ENCODE measurements around the gene CCDC150.
"Not testable (repeated sequence)": the region's sequence is repeated elsewhere in the genome, so short reads cannot be mapped to it uniquely, and the experiment has no call there.

The CCDC150 gene

DNA sequence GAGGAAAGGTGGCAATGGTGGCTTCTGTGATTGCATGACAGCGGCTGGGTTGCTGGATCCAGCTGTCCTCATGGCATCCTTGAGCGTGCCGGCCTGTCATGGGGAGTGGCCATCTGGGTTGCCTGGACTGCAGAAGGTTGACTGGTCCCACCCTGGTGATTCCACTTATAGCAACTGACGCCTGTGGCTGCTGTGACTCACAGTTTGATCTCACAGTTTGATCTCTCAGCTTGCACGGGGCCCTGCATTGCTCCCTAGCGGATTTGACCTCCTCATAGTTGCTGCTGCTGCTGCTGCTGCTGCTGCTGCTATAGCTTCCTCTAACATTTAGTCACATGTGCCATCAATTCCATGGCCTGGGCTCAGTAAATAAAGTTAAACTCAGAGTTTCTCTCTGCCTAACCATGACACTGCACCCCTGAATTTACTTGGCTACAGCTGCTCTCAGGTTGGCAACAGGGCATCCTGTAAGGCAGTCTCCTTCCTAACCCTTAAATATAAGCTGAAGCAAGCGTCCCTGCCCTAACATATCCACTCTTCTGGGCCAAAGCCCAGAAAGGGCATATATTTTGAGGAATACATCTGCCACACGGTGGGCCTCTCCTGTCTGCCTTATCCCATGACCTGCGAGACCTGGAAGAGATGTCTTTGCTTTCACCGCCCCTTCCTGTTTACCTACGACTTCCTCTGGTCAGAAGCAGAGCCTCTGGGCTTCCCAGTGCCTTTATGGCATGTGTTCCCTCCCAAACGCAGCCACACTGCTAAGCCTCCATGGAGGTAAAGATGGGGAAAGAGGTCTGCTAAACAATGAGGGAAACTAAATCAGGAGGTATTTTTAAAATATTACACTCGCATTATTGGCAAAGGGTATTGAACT is 37.8 kb upstream of the CCDC150 start:
- DNase-seq (ENCODE audit: insufficient read length) (no peak), FAIRE-seq (no peak)
- TF ChIP-seq POLR2A (IDR thresholded peaks at IDR 0.05; ENCODE audit: low read depth, low read length) = no peak
- no peak for TF ChIP-seq TAF1 (IDR thresholded peaks at IDR 0.05; ENCODE audit: borderline replicate concordance, low read depth, low read length)
- no peak for TF ChIP-seq POLR2AphosphoS5 (IDR thresholded peaks at IDR 0.05; ENCODE audit: low read depth, low read length)

- TF ChIP-seq TAF1 (IDR thresholded peaks at IDR 0.05; ENCODE audit: borderline replicate concordance, low read depth, low read length) = no peak
- TF ChIP-seq POLR2A (IDR thresholded peaks at IDR 0.05; ENCODE audit: low read depth, low read length) = no peak
- TF ChIP-seq POLR2AphosphoS5 (IDR thresholded peaks at IDR 0.05; ENCODE audit: low read depth, low read length) = no peak
- DNase-seq (ENCODE audit: insufficient read length) = no peak
- FAIRE-seq = no peak
Measured at GRCh38 chr2:196604196-196604595, 35.3 kb upstream of the CCDC150 start.

- no peak for DNase-seq (ENCODE audit: insufficient read length)
- FAIRE-seq = no peak
- TF ChIP-seq TAF1 (IDR thresholded peaks at IDR 0.05; ENCODE audit: borderline replicate concordance, low read depth, low read length) = no peak
- no peak for TF ChIP-seq POLR2AphosphoS5 (IDR thresholded peaks at IDR 0.05; ENCODE audit: low read depth, low read length)
- no peak for TF ChIP-seq POLR2A (IDR thresholded peaks at IDR 0.05; ENCODE audit: low read depth, low read length)
Measured at GRCh38 chr2:196606516-196606915, 33.0 kb upstream of the CCDC150 start.

GRCh38 chr2:196607073-196607472 is 32.4 kb upstream of the CCDC150 start:
- TF ChIP-seq POLR2AphosphoS5 (IDR thresholded peaks at IDR 0.05; ENCODE audit: low read depth, low read length) (no peak), POLR2A (IDR thresholded peaks at IDR 0.05; ENCODE audit: low read depth, low read length) (no peak), TAF1 (IDR thresholded peaks at IDR 0.05; ENCODE audit: borderline replicate concordance, low read depth, low read length) (no peak)
- FAIRE-seq (no peak), DNase-seq (ENCODE audit: insufficient read length) (no peak)

DNA sequence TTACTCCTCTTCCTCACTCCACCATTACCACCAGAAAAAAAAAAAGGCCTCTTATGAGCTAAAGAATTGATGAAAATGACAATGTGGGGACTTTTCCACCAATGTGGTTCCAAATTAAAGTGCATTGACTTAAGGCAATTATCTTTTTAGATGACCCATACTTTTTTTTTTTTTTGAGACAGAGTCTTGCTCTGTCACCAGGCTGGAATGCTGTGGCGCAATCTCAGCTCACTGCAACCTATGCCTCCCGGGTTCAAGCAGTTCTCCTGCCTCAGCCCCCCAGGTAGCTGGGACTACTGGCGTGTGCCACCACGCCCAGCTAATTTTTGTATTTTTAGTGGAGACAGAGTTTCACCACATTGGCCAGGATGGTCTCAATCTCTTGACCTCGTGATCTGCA is 31.6 kb upstream of the CCDC150 start:
- not testable (repeated sequence) for DNase-seq (ENCODE audit: insufficient read length); FAIRE-seq

- DNase-seq (ENCODE audit: insufficient read length) (no peak), FAIRE-seq (no peak)
- TF ChIP-seq TAF1 (IDR thresholded peaks at IDR 0.05; ENCODE audit: borderline replicate concordance, low read depth, low read length) = no peak
- TF ChIP-seq POLR2AphosphoS5 (IDR thresholded peaks at IDR 0.05; ENCODE audit: low read depth, low read length) = no peak
- no peak for TF ChIP-seq POLR2A (IDR thresholded peaks at IDR 0.05; ENCODE audit: low read depth, low read length)
Measured at GRCh38 chr2:196609806-196610205, 29.7 kb upstream of the CCDC150 start.

GRCh38 chr2:196610796-196611195 is 28.7 kb upstream of the CCDC150 start:
- TF ChIP-seq TAF1 (IDR thresholded peaks at IDR 0.05; ENCODE audit: borderline replicate concordance, low read depth, low read length) (no peak), POLR2AphosphoS5 (IDR thresholded peaks at IDR 0.05; ENCODE audit: low read depth, low read length) (no peak), POLR2A (IDR thresholded peaks at IDR 0.05; ENCODE audit: low read depth, low read length) (no peak)
- no peak for FAIRE-seq
- no peak for DNase-seq (ENCODE audit: insufficient read length)

DNA sequence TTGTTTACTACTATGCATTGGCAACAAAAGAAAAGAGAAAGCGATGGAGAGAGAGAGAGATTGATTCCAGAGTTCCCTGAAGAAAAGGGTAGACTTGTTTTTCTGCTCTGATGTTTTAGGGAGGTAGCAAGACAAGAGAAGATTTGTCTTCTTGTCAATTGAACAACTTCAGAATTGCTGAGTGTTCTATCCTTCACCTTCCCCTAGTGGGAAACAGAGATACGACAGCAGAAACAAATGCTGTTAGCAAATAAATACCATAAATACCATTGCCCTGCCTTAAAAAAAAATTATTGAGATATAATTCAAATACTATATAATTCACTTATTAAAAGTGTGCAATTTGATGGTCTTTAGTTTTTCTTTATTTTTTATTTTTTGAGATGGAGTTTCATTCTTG is 26.2 kb upstream of the CCDC150 start:
- TF ChIP-seq POLR2A (IDR thresholded peaks at IDR 0.05; ENCODE audit: low read depth, low read length) = no peak
- no peak for TF ChIP-seq POLR2AphosphoS5 (IDR thresholded peaks at IDR 0.05; ENCODE audit: low read depth, low read length)
- no peak for TF ChIP-seq TAF1 (IDR thresholded peaks at IDR 0.05; ENCODE audit: borderline replicate concordance, low read depth, low read length)
- no peak for FAIRE-seq
- no peak for DNase-seq (ENCODE audit: insufficient read length)

DNA sequence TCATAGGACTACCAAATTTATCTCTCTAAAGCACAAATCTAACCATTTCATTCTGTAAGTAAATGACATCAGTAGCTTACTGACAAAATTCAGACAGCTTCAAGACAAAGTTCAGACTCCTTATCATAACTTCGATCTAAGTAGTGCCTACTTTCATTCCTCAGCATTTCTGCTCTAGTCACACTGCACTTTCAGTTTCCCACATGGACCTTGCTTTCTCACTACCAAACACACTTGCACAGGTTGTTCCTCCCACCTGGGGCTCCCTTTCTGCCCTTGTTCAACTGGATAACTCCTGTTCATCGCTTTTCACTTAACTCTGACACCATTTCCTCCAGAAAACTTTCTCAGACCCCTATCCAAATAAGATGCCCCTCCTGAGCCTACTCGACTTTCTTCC is 22.1 kb upstream of the CCDC150 start:
- DNase-seq (ENCODE audit: insufficient read length) (no peak), FAIRE-seq (peak; percentile 84)
- TF ChIP-seq POLR2A (IDR thresholded peaks at IDR 0.05; ENCODE audit: low read depth, low read length) = no peak
- TF ChIP-seq POLR2AphosphoS5 (IDR thresholded peaks at IDR 0.05; ENCODE audit: low read depth, low read length) = no peak
- TF ChIP-seq TAF1 (IDR thresholded peaks at IDR 0.05; ENCODE audit: borderline replicate concordance, low read depth, low read length) = no peak

- TF ChIP-seq POLR2A (IDR thresholded peaks at IDR 0.05; ENCODE audit: low read depth, low read length) = no peak
- FAIRE-seq = no peak
- no peak for DNase-seq (ENCODE audit: insufficient read length)
Measured at GRCh38 chr2:196618661-196619060, 20.9 kb upstream of the CCDC150 start.

- no peak for TF ChIP-seq TAF1 (IDR thresholded peaks at IDR 0.05; ENCODE audit: borderline replicate concordance, low read depth, low read length)
- TF ChIP-seq POLR2AphosphoS5 (IDR thresholded peaks at IDR 0.05; ENCODE audit: low read depth, low read length) = no peak
- no peak for TF ChIP-seq POLR2A (IDR thresholded peaks at IDR 0.05; ENCODE audit: low read depth, low read length)
- no peak for DNase-seq (ENCODE audit: insufficient read length)
- no peak for FAIRE-seq
Measured at GRCh38 chr2:196630531-196630930, 9.0 kb upstream of the CCDC150 start.

DNA sequence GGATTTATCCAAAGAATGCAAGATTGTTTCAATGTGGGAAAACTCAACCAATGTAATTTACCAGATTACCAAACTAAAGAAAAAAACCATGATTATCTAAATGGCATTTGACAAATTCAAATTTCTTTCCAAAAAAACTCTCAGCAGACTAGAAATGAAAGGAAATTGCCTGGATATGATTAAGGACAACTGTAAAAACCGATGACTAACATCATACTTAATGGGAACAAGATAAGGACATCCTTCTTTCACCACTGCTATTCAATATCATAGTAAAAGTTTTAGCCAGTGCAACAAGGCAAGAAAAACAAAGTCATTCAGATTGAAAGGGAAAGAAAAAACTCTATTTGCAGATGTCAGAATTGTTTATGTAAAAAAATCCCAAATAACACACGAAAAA is 4.4 kb upstream of the CCDC150 start:
- FAIRE-seq = no peak
- DNase-seq (ENCODE audit: insufficient read length) = no peak
- TF ChIP-seq POLR2AphosphoS5 (IDR thresholded peaks at IDR 0.05; ENCODE audit: low read depth, low read length) (no peak), TAF1 (IDR thresholded peaks at IDR 0.05; ENCODE audit: borderline replicate concordance, low read depth, low read length) (no peak), POLR2A (IDR thresholded peaks at IDR 0.05; ENCODE audit: low read depth, low read length) (no peak)

All from GM12892 (cell line).